HG02571 (cell line): ENCODE data around the gene TBC1D24.
A peak's percentile ranks its signal among the peaks of the same experiment; 100 is the strongest.

Source experiments
- ATAC-seq: cut with Tn5 transposase; IDR thresholded peaks from one replicate; pipeline ENCODE4 v1.9.1; 2021; ENCODE audit warnings: mild to moderate bottlenecking, moderate library complexity; ENCODE audit not compliant: unreplicated experiment

Gene TBC1D24

GRCh38 chr16:2514333-2515179 lies 39.6 kb downstream of the TBC1D24 start:
- ATAC-seq = no peak

GRCh38 chr16:2515180-2515851 lies 40.4 kb downstream of the TBC1D24 start:
- no peak for ATAC-seq

GRCh38 chr16:2516391-2517240 lies 41.7 kb downstream of the TBC1D24 start:
- ATAC-seq = no peak

- no peak for ATAC-seq
Measured at GRCh38 chr16:2517954-2518605, 43.2 kb downstream of the TBC1D24 start.

- ATAC-seq = no peak
Measured at GRCh38 chr16:2518823-2519710, 44.1 kb downstream of the TBC1D24 start.

GRCh38 chr16:2519711-2520080 lies 44.8 kb downstream of the TBC1D24 start:
- ATAC-seq = no peak

- peak; percentile 45 for ATAC-seq
Measured at GRCh38 chr16:2520097-2520783, 45.3 kb downstream of the TBC1D24 start, which contains the start of gene AMDHD2. Gene AMDHD2, plus strand, starts transcription at chr16:2520371. Its CDS starts 88 bp downstream, at chr16:2520459.

- no peak for ATAC-seq
Measured at GRCh38 chr16:2520784-2521531, 46.0 kb downstream of the TBC1D24 start.

GRCh38 chr16:2523801-2524231 lies 48.9 kb downstream of the TBC1D24 start:
- no peak for ATAC-seq

- ATAC-seq = no peak
Measured at GRCh38 chr16:2524339-2524938, 49.5 kb downstream of the TBC1D24 start.

GRCh38 chr16:2526135-2526534 lies 51.2 kb downstream of the TBC1D24 start:
- no peak for ATAC-seq

GRCh38 chr16:2527071-2527783 lies 52.3 kb downstream of the TBC1D24 start:
- ATAC-seq = no peak

- no peak for ATAC-seq
Measured at GRCh38 chr16:2527784-2528100, 52.8 kb downstream of the TBC1D24 start.

- ATAC-seq = no peak
Measured at GRCh38 chr16:2528161-2529060, 53.5 kb downstream of the TBC1D24 start.

- no peak for ATAC-seq
Measured at GRCh38 chr16:2529061-2529931, 54.4 kb downstream of the TBC1D24 start.
